HepG2 (cell line): ENCODE data around the gene EGFL8. TPM values are rescaled to one million over a fixed set of nuclear protein-coding genes. Genes with fewer than 3 reads are reported as not detected.

Experiments
- AHDC1 ChIP-seq: sonication (generic); formaldehyde crosslinking; IDR thresholded peaks from 2 replicates; pipeline ENCODE4 v1.5.1; 2020; ENCODE audit warnings: mild to moderate bottlenecking, missing genetic modification reagents, borderline replicate concordance
- FOXA1 ChIP-seq, 2 experiments: fragments of 450-650 bp in 1 of 2; sonication (generic) in 1 of 2; formaldehyde crosslinking in 1 of 2; IDR thresholded peaks; 2 replicates each; pipeline versions ENCODE4 v1.4.0 to v1.6.1; 2016 to 2020; ENCODE audit warnings: missing genetic modification reagents in 1 of 2
- KLF15 ChIP-seq: sonication (generic); formaldehyde crosslinking; IDR thresholded peaks from 2 replicates; pipeline ENCODE4 v1.8.1; 2023; ENCODE audit warnings: borderline replicate concordance, mild to moderate bottlenecking, inconsistent platforms, missing genetic modification reagents, mixed read lengths
- KMT2A ChIP-seq: sonication (generic); formaldehyde crosslinking; IDR thresholded peaks from 2 replicates; pipeline ENCODE4 v1.4.0; 2020; ENCODE audit warnings: missing genetic modification reagents
- REL ChIP-seq: sonication (generic); formaldehyde crosslinking; conservative IDR thresholded peaks from 2 replicates; pipeline ENCODE4 v1.8.0; 2022; ENCODE audit warnings: mild to moderate bottlenecking, missing genetic modification reagents, moderate library complexity
- RNF219 ChIP-seq: sonication (generic); formaldehyde crosslinking; IDR thresholded peaks from 2 replicates; pipeline ENCODE4 v1.5.0; 2020; ENCODE audit warnings: mild to moderate bottlenecking, missing genetic modification reagents
- SKI ChIP-seq: fragments of 450-650 bp; IDR thresholded peaks from one replicate; pipeline ENCODE4 v1.6.1; 2018; ENCODE audit warnings: mild to moderate bottlenecking; ENCODE audit not compliant: partially characterized antibody
- THAP8 ChIP-seq: sonication (generic); formaldehyde crosslinking; IDR thresholded peaks from 2 replicates; pipeline ENCODE4 v1.5.1; 2020; ENCODE audit warnings: missing genetic modification reagents, mild to moderate bottlenecking, borderline replicate concordance
- TRIM22 ChIP-seq: fragments of 450-650 bp; IDR thresholded peaks from 2 replicates; pipeline ENCODE4 v1.6.1; 2017
- ZMYM2 ChIP-seq: sonication (generic); formaldehyde crosslinking; IDR thresholded peaks from 2 replicates; pipeline ENCODE4 v1.8.0; 2022; ENCODE audit warnings: mild to moderate bottlenecking, missing genetic modification reagents
- ZNF232 ChIP-seq: sonication (generic); formaldehyde crosslinking; IDR thresholded peaks from 2 replicates; pipeline ENCODE4 v1.4.0; 2020; ENCODE audit warnings: missing genetic modification reagents, borderline replicate concordance
- ZNF256 ChIP-seq: sonication (generic); formaldehyde crosslinking; conservative IDR thresholded peaks from 2 replicates; pipeline ENCODE4 v1.4.0; 2020; ENCODE audit warnings: missing genetic modification reagents
- ZNF383 ChIP-seq: sonication (generic); formaldehyde crosslinking; IDR thresholded peaks from 2 replicates; pipeline ENCODE4 v1.4.0; 2020; ENCODE audit warnings: missing genetic modification reagents, mild to moderate bottlenecking, borderline replicate concordance
- ZNF839 ChIP-seq: sonication (generic); formaldehyde crosslinking; IDR thresholded peaks from 2 replicates; pipeline ENCODE4 v1.4.0; 2020; ENCODE audit warnings: missing genetic modification reagents, mild to moderate bottlenecking, borderline replicate concordance
- ZSCAN12 ChIP-seq: sonication (generic); formaldehyde crosslinking; IDR thresholded peaks from 2 replicates; pipeline ENCODE4 v1.9.0; 2021; ENCODE audit warnings: mild to moderate bottlenecking, missing genetic modification reagents
- polyA plus RNA-seq, 8 experiments: library from polyadenylated mRNA; depleted of rRNA in 3 of 8; stranded (reverse) in 7 of 8; unstranded in 1 of 8; fragments of >200 nt; fragmentation: Illumina TruSeq in 4 of 8; extraction: Trizol in 4 of 8; gene quantifications; 2 replicates each; pipeline versions ENCODE4 v1.2.1 to v1.2.3, GENCODE V29; 2011 to 2016; ENCODE audit warnings: low read depth in 4 of 8, missing spikeins in 1 of 8, mixed read lengths in 1 of 8; ENCODE audit not compliant: insufficient read depth in 1 of 8
- total RNA-seq, 5 experiments: library from RNA; depleted of rRNA; stranded (reverse); fragments of >200 nt; fragmentation: Illumina TruSeq; extraction: Trizol; gene quantifications; 2 replicates each; pipeline ENCODE4 v1.2.3, GENCODE V29; 2016; ENCODE audit warnings: low read depth in 1 of 5

Gene EGFL8
- total and polyA plus RNA-seq, 2 of the 13 experiments (the other 11 are each of a cell fraction or from before 2014, with no cell fraction given): 10.0 to 11.5 TPM

GRCh38 chr6:32195902-32196681 is 31.7 kb downstream of the EGFL8 start (continued):
- TF ChIP-seq AHDC1 (CRISPR knock-in tag) (0 out of 2 replicates have a peak, but pooled peaks have one; percentile 58), ZNF839 (0 out of 2 replicates have a peak, but pooled peaks have one; percentile 4), ZNF232 (peak; percentile 87; the same call in 1 of the 2 replicates), ZMYM2 (CRISPR knock-in tag) (no peak), ZNF256 (peak; percentile 45; the same call in 1 of the 2 replicates), THAP8 (CRISPR knock-in tag) (no peak), ZSCAN12 (CRISPR knock-in tag) (0 out of 2 replicates have a peak, but pooled peaks have one; percentile 81), SKI (peak; percentile 33), FOXA1 (IDR thresholded peaks at IDR 0.05) (no peak), FOXA1 (CRISPR knock-in tag; IDR thresholded peaks at IDR 0.05) (no peak), TRIM22 (no peak), REL (CRISPR knock-in tag) (peak; percentile 79; the same call in 1 of the 2 replicates), KLF15 (CRISPR knock-in tag) (0 out of 2 replicates have a peak, but pooled peaks have one; percentile 58), RNF219 (CRISPR knock-in tag) (no peak; the same call in 1 of the 2 replicates), KMT2A (CRISPR knock-in tag) (no peak; the same call in 1 of the 2 replicates), ZNF383 (CRISPR knock-in tag) (0 out of 2 replicates have a peak, but pooled peaks have one; percentile 18)
